Mammary epithelial cell (primary cell): ENCODE measurements around the gene CDC6.

Source experiments
- CTCF ChIP-seq, 2 donors: IDR thresholded peaks in 1 of 2; conservative IDR thresholded peaks in 1 of 2; 2 replicates each; pipeline ENCODE4 v1.5.1; 2011 to 2012; ENCODE audit warnings: inconsistent platforms in 2 of 2, low read length in 2 of 2, mild to moderate bottlenecking in 2 of 2, control low read depth in 1 of 2, low read depth in 1 of 2; ENCODE audit not compliant: insufficient read depth in 1 of 2; ENCODE audit errors: extremely low read depth in 1 of 2
- EZH2 ChIP-seq: IDR thresholded peaks from 2 replicates; pipeline ENCODE4 v1.6.1; 2012; ENCODE audit warnings: low read length, inconsistent platforms, borderline replicate concordance

- TF ChIP-seq CTCF (conservative IDR thresholded peaks at IDR 0.05 in 1 of 2, IDR thresholded peaks at IDR 0.05 in 1 of 2; ENCODE audit: extremely low read depth in 1 of 2, insufficient read depth in 1 of 2, low read depth in 1 of 2, low read length in 2 of 2) (no peak), EZH2 (no peak)
Observed at GRCh38 chr17:40298726-40299125, 11.0 kb downstream of the CDC6 start.
